ENCODE results near the gene ZNF366.

DNA sequence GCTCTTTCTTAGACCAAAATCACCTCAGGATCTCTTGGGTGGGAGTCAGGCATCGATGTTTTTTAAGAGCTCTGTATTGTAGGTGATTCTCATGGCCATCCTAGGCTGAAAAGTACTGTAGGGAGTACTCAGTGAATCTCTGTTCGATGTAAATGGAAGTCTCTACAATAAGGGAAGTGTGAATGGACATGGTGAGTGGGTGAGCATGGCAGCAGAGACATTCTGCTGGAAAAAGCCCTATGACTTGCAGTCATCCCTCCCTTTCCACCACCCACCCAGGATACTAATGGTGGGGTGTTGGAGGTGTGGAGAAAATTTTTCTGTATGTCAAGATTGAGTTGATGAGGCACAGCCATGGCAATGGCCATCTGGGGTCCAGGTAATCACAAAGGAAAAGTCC lies 30.9 kb downstream of the ZNF366 start:
- TF ChIP-seq, protein P1, sequence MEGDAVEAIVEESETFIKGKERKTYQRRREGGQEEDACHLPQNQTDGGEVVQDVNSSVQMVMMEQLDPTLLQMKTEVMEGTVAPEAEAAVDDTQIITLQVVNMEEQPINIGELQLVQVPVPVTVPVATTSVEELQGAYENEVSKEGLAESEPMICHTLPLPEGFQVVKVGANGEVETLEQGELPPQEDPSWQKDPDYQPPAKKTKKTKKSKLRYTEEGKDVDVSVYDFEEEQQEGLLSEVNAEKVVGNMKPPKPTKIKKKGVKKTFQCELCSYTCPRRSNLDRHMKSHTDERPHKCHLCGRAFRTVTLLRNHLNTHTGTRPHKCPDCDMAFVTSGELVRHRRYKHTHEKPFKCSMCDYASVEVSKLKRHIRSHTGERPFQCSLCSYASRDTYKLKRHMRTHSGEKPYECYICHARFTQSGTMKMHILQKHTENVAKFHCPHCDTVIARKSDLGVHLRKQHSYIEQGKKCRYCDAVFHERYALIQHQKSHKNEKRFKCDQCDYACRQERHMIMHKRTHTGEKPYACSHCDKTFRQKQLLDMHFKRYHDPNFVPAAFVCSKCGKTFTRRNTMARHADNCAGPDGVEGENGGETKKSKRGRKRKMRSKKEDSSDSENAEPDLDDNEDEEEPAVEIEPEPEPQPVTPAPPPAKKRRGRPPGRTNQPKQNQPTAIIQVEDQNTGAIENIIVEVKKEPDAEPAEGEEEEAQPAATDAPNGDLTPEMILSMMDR (IDR thresholded peaks at IDR 0.05; ENCODE audit: insufficient read depth, low read length, poor library complexity, severe bottlenecking): no peak
- no peak for TF ChIP-seq EZH2phosphoT487 (conservative IDR thresholded peaks at IDR 0.05; ENCODE audit: low read length)
